H9 (cell line): ENCODE measurements around the gene DMRT3. TPM values are rescaled to one million over a fixed set of nuclear protein-coding genes. Genes with fewer than 3 reads are reported as not detected.

ENCODE experiments used
- DNase-seq: peaks from one replicate; pipeline ENCODE4 v3.0.0-alpha.2; 2017
- H2AFZ ChIP-seq: one replicate; pipeline ENCODE4 v1.6.1; 2013; ENCODE audit warnings: mild to moderate bottlenecking, low read length, control low read depth, moderate library complexity
- H2AK5ac ChIP-seq: 2 replicates; pipeline ENCODE4 v1.6.1; 2013; ENCODE audit warnings: low read length, control low read depth, mixed read lengths; ENCODE audit not compliant: insufficient read length
- H2BK120ac ChIP-seq: one replicate; pipeline ENCODE4 v1.6.1; 2013; ENCODE audit warnings: low read depth, mild to moderate bottlenecking, low read length, control low read depth, inconsistent platforms; ENCODE audit not compliant: poor library complexity, severe bottlenecking
- H2BK12ac ChIP-seq: 2 replicates; pipeline ENCODE4 v1.6.1; 2013; ENCODE audit warnings: low read length, control low read depth, mixed read lengths, low read depth; ENCODE audit not compliant: insufficient read length
- H2BK15ac ChIP-seq: 2 replicates; pipeline ENCODE4 v1.6.1; 2013; ENCODE audit warnings: low read depth, low read length, control low read depth
- H2BK20ac ChIP-seq: one replicate; pipeline ENCODE4 v1.6.1; 2013; ENCODE audit warnings: low read depth, mild to moderate bottlenecking, low read length, control low read depth, inconsistent platforms; ENCODE audit not compliant: poor library complexity, severe bottlenecking
- H2BK5ac ChIP-seq: 2 replicates; pipeline ENCODE4 v1.6.1; 2013; ENCODE audit warnings: low read length, control low read depth, mixed read lengths; ENCODE audit not compliant: insufficient read length
- H3K14ac ChIP-seq: 2 replicates; pipeline ENCODE4 v1.6.1; 2013; ENCODE audit warnings: low read length, control low read depth; ENCODE audit not compliant: insufficient read depth
- H3K18ac ChIP-seq: 2 replicates; pipeline ENCODE4 v1.6.1; 2013; ENCODE audit warnings: low read depth, mild to moderate bottlenecking, mixed read lengths, low read length, control low read depth; ENCODE audit not compliant: insufficient read length
- H3K23ac ChIP-seq: 2 replicates; pipeline ENCODE4 v1.6.1; 2013; ENCODE audit warnings: low read length, control low read depth, mixed read lengths, low read depth; ENCODE audit not compliant: insufficient read length
- H3K23me2 ChIP-seq: 2 replicates; pipeline ENCODE4 v1.6.1; 2013; ENCODE audit warnings: low read depth, mild to moderate bottlenecking, mixed read lengths, low read length, control low read depth; ENCODE audit not compliant: insufficient read length, poor library complexity, severe bottlenecking
- H3K27ac ChIP-seq: 2 replicates; pipeline ENCODE4 v1.5.1; 2013; ENCODE audit warnings: low read length, control low read depth, mixed read lengths, low read depth; ENCODE audit not compliant: insufficient read length
- H3K27me3 ChIP-seq: 2 replicates; pipeline ENCODE4 v1.6.1; 2013; ENCODE audit warnings: low read length, control low read depth, inconsistent platforms; ENCODE audit not compliant: insufficient read depth
- H3K4ac ChIP-seq: 2 replicates; pipeline ENCODE4 v1.6.1; 2013; ENCODE audit warnings: low read depth, mild to moderate bottlenecking, control low read depth, inconsistent platforms, low read length, moderate library complexity
- H3K4me1 ChIP-seq: 2 replicates; pipeline ENCODE4 v1.6.1; 2013; ENCODE audit warnings: low read length, control low read depth, inconsistent platforms; ENCODE audit not compliant: insufficient read depth
- H3K4me2 ChIP-seq: 2 replicates; pipeline ENCODE4 v1.6.1; 2013; ENCODE audit warnings: low read length, control low read depth, mixed read lengths; ENCODE audit not compliant: insufficient read length, insufficient read depth
- H3K56ac ChIP-seq: 2 replicates; pipeline ENCODE4 v1.6.1; 2013; ENCODE audit warnings: low read depth, mild to moderate bottlenecking, mixed read lengths, low read length, control low read depth; ENCODE audit not compliant: insufficient read length
- H3K79me1 ChIP-seq: 2 replicates; pipeline ENCODE4 v1.6.1; 2013; ENCODE audit warnings: low read depth, mild to moderate bottlenecking, moderate library complexity, low read length, control low read depth, inconsistent platforms; ENCODE audit not compliant: insufficient read depth, poor library complexity, severe bottlenecking
- H3K79me2 ChIP-seq: 2 replicates; pipeline ENCODE4 v1.6.1; 2013; ENCODE audit warnings: low read length, control low read depth, inconsistent platforms; ENCODE audit not compliant: insufficient read depth
- H3K9ac ChIP-seq: 2 replicates; pipeline ENCODE4 v1.6.1; 2013; ENCODE audit warnings: low read length, control low read depth, mixed read lengths; ENCODE audit not compliant: insufficient read length; ENCODE audit errors: extremely low read depth
- H3K9me3 ChIP-seq: one replicate; pipeline ENCODE4 v1.6.1; 2013; ENCODE audit warnings: low read depth, low read length, inconsistent platforms; ENCODE audit not compliant: control insufficient read depth
- H3T11ph ChIP-seq: one replicate; pipeline ENCODE4 v1.6.1; 2013; ENCODE audit warnings: mild to moderate bottlenecking, low read length, control low read depth, inconsistent platforms
- H4K20me1 ChIP-seq: one replicate; pipeline ENCODE4 v1.6.1; 2013; ENCODE audit not compliant: control insufficient read depth, insufficient read length, insufficient read depth
- H4K5ac ChIP-seq: 2 replicates; pipeline ENCODE4 v1.6.1; 2013; ENCODE audit warnings: low read depth, mild to moderate bottlenecking, mixed read lengths, low read length, control low read depth; ENCODE audit not compliant: insufficient read length
- H4K8ac ChIP-seq: replicated peaks from 2 replicates; pipeline ENCODE4 v1.6.1; 2013; ENCODE audit warnings: low read length, control low read depth, mixed read lengths, low read depth; ENCODE audit not compliant: insufficient read length
- H4K91ac ChIP-seq: 2 replicates; pipeline ENCODE4 v1.6.1; 2013; ENCODE audit warnings: low read depth, mild to moderate bottlenecking, moderate library complexity, mixed read lengths, low read length, control low read depth; ENCODE audit not compliant: insufficient read length
- H3K27ac Mint-ChIP-seq, 3 experiments: 2 replicates in 2 of 3; 3 replicates in 1 of 3; pipeline ENCODE4 v1.8.0; 2020 to 2021; ENCODE audit warnings: mixed read lengths in 3 of 3, mild to moderate bottlenecking in 1 of 3, moderate library complexity in 1 of 3
- H3K27me3 Mint-ChIP-seq: 2 replicates; pipeline ENCODE4 v1.8.0; 2021; ENCODE audit warnings: low read depth, mild to moderate bottlenecking, moderate library complexity, mixed read lengths
- H3K36me3 Mint-ChIP-seq, 3 experiments: 2 replicates in 2 of 3; 3 replicates in 1 of 3; pipeline ENCODE4 v1.8.0; 2020 to 2021; ENCODE audit warnings: low read depth in 3 of 3, mixed read lengths in 3 of 3; ENCODE audit not compliant: insufficient read depth in 1 of 3
- H3K4me1 Mint-ChIP-seq, 2 experiments: 2 replicates each; pipeline ENCODE4 v1.8.0; 2020; ENCODE audit warnings: mixed read lengths in 2 of 2
- H3K4me3 Mint-ChIP-seq, 2 experiments: 2 replicates in 1 of 2; 3 replicates in 1 of 2; pipeline ENCODE4 v1.8.0; 2020 to 2021; ENCODE audit warnings: mild to moderate bottlenecking in 2 of 2, mixed read lengths in 2 of 2, moderate library complexity in 1 of 2
- H3K9me3 Mint-ChIP-seq, 2 experiments: 2 replicates in 1 of 2; 3 replicates in 1 of 2; pipeline ENCODE4 v1.8.0; 2020; ENCODE audit warnings: mild to moderate bottlenecking in 2 of 2, mixed read lengths in 2 of 2, moderate library complexity in 1 of 2
- WGBS: extraction: QIAGEN DNeasy Blood & Tissue Kit; methylation state at CpG from one replicate; pipeline ENCODE4 v1.1.7; 2013; ENCODE audit warnings: missing lambda C conversion rate, low lambda C conversion rate, mixed read lengths; ENCODE audit not compliant: insufficient read length; ENCODE audit errors: extremely low coverage; 5-methylcytosine and 5-hydroxymethylcytosine counted together
- total RNA-seq: library from RNA; stranded (reverse); gene quantifications from 2 replicates; pipeline ENCODE4 v1.2.1, GENCODE V29; 2021
- TF ChIP-seq, protein P1 (sequence below): fragments of 200-600 bp; sonication (generic); conservative IDR thresholded peaks from 3 replicates; pipeline ENCODE4 v1.8.0; 2021; ENCODE audit warnings: antibody characterized with exemption, mild to moderate bottlenecking

Gene DMRT3
- total RNA-seq, 1 experiment from 2014 or later = not detected

DNA sequence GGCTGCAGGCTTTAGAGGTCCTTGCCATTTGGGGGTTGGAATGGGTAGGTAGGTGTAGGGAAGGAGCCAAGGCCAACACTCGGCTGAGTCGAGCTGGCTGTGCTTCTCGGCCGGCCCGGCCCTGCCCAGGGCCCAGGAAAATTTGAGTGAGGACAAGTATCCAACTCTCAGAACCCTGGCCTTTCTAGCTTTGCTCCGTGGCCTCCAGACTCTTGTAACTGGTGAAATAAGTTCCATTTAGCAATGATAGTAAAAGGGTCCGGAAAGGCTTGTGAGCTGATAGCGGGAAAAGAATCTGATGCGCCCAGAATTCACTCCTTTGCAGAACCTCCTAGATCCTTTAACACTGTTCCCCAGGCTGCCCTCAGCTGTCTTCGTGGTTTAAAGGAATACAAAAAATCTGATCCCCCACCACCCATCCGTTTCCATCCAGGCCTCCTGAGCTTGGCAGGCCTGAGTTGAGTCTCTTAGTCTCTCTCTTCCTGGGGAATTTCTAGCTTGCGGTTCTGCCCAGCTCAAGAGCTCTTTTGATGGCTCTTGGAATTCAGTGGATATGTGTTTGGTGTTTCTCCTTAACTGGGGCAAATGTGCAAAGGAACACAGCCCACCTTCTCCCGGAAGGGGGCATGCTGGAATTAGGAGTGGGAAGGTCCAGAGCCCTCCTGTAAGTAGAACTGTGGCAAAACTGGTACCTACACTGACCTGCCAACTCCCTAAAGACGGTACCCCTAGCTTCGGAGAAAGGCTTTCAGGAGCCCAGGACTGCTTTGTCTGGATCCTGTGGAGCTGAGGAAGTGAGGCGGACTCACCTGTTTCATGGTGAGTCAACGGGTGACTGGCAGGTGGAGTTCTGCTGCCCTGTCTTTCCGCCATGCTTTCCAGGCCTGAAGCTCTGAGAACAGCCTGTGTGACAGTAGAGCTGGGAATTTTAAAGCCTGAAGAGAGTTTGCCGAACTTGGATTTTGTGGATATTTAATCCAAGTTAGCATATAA, 1.7 kb downstream of the DMRT3 start:
- peaks cover 96% of the 10 kb centered on the region for H3K27me3 Mint-ChIP-seq
- no peak overlapping the region for H3K18ac ChIP-seq
- H3K9ac ChIP-seq = no peak overlapping the region
- H4K91ac ChIP-seq = no peak overlapping the region
- H3K4me3 Mint-ChIP-seq = peak overlapping the region; percentile 46 to 71
- no peaks in the 10 kb centered on the region for H3K4me1 ChIP-seq
- no peaks in the 10 kb centered on the region for H3K36me3 Mint-ChIP-seq
- H3K23me2 ChIP-seq = peaks cover 8% of the 10 kb centered on the region
- H2BK120ac ChIP-seq = no peak overlapping the region
- H3K9me3 ChIP-seq = no peaks in the 10 kb centered on the region
- peaks cover 35 to 45% of the 10 kb centered on the region in 2 experiments for H3K4me1 Mint-ChIP-seq
- H2BK20ac ChIP-seq = no peak overlapping the region
- no peak overlapping the region for H3K23ac ChIP-seq
- no peak overlapping the region for H2BK12ac ChIP-seq
- H3K56ac ChIP-seq = no peak overlapping the region
- no peak overlapping the region for H3K4ac ChIP-seq
- no peaks in the 10 kb centered on the region for H3K79me2 ChIP-seq
- no peak overlapping the region for H4K5ac ChIP-seq
- H4K20me1 ChIP-seq = peaks cover 3% of the 10 kb centered on the region
- peak overlapping the region; percentile 66 for H3K4me2 ChIP-seq
- H2BK5ac ChIP-seq = no peak overlapping the region
- H3K14ac ChIP-seq = no peak overlapping the region
- no CpG with 5 or more reads among the region's 19 CpGs for WGBS
- H2AFZ ChIP-seq = no peak overlapping the region
- H3K79me1 ChIP-seq = no peaks in the 10 kb centered on the region
- H3K27me3 ChIP-seq = peaks cover 85% of the 10 kb centered on the region
- peaks cover 0 to 2% of the 10 kb centered on the region in 2 experiments; a peak in 4 of 5 replicates for H3K9me3 Mint-ChIP-seq
- TF ChIP-seq, protein P1, sequence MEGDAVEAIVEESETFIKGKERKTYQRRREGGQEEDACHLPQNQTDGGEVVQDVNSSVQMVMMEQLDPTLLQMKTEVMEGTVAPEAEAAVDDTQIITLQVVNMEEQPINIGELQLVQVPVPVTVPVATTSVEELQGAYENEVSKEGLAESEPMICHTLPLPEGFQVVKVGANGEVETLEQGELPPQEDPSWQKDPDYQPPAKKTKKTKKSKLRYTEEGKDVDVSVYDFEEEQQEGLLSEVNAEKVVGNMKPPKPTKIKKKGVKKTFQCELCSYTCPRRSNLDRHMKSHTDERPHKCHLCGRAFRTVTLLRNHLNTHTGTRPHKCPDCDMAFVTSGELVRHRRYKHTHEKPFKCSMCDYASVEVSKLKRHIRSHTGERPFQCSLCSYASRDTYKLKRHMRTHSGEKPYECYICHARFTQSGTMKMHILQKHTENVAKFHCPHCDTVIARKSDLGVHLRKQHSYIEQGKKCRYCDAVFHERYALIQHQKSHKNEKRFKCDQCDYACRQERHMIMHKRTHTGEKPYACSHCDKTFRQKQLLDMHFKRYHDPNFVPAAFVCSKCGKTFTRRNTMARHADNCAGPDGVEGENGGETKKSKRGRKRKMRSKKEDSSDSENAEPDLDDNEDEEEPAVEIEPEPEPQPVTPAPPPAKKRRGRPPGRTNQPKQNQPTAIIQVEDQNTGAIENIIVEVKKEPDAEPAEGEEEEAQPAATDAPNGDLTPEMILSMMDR = no peak
- no peak overlapping the region for H3K27ac ChIP-seq
- no peak overlapping the region for H3T11ph ChIP-seq
- no peak overlapping the region for H4K8ac ChIP-seq
- no peak overlapping the region for H2BK15ac ChIP-seq
- no peak overlapping the region for H2AK5ac ChIP-seq
- H3K27ac Mint-ChIP-seq = no peak overlapping the region
- DNase-seq = no peak
